H1 (cell line): ENCODE data around the gene EEIG1. TPM values are rescaled to one million over a fixed set of nuclear protein-coding genes. Genes with fewer than 3 reads are reported as not detected.

Source experiments
- CTCF ChIA-PET: fragments of 300-600 bp; sonication (Branson Sonifier 250); formaldehyde crosslinking; loops from one replicate; lab custom pipeline; 2021; ENCODE audit not compliant: partially characterized antibody; lab: Charles Lee
- POLR2A ChIA-PET: fragments of 300-600 bp; sonication (Branson Sonifier 250); formaldehyde crosslinking; loops from one replicate; lab custom pipeline; 2021; ENCODE audit warnings: inconsistent platforms; ENCODE audit not compliant: partially characterized antibody; lab: Charles Lee
- DNase-seq, 2 experiments: peaks; one replicate each; pipeline versions ENCODE4 v3.0.0 to v3.0.0-alpha.2; 2010 to 2022; ENCODE audit warnings: low spot score in 2 of 2, low read depth in 1 of 2, mixed read lengths in 1 of 2
- FAIRE-seq: peaks from 2 replicates; lab custom pipeline; 2011; peaks lifted over from hg19 to GRCh38; lab: Jason Lieb, UNC
- H2AFZ ChIP-seq: 2 replicates; pipeline ENCODE4 v1.8.1; 2012; ENCODE audit warnings: low read length, inconsistent platforms
- H2AK5ac ChIP-seq: 2 replicates; pipeline ENCODE4 v1.6.1; 2013; ENCODE audit warnings: low read depth, low read length
- H2BK120ac ChIP-seq: replicated peaks from 2 replicates; pipeline ENCODE3; 2013; ENCODE audit warnings: low read depth, low read length, inconsistent platforms
- H2BK12ac ChIP-seq: 2 replicates; pipeline ENCODE4 v1.6.1; 2013; ENCODE audit warnings: low read depth, low read length
- H2BK15ac ChIP-seq: 2 replicates; pipeline ENCODE4 v1.6.1; 2013; ENCODE audit warnings: low read length
- H2BK20ac ChIP-seq: 2 replicates; pipeline ENCODE4 v1.6.1; 2013; ENCODE audit warnings: low read length
- H2BK5ac ChIP-seq: 2 replicates; pipeline ENCODE4 v1.6.1; 2013; ENCODE audit warnings: low read depth, low read length
- H3K14ac ChIP-seq: 2 replicates; pipeline ENCODE4 v1.6.1; 2013; ENCODE audit warnings: inconsistent platforms; ENCODE audit not compliant: insufficient read length
- H3K18ac ChIP-seq: 2 replicates; pipeline ENCODE4 v1.6.1; 2013; ENCODE audit warnings: low read length; ENCODE audit errors: extremely low read depth
- H3K23ac ChIP-seq: 2 replicates; pipeline ENCODE4 v1.6.1; 2013; ENCODE audit warnings: inconsistent platforms; ENCODE audit not compliant: insufficient read length
- H3K23me2 ChIP-seq: 2 replicates; pipeline ENCODE4 v1.6.1; 2013; ENCODE audit warnings: low read depth, low read length
- H3K27ac ChIP-seq: 2 replicates; pipeline ENCODE4 v1.6.1; 2011; ENCODE audit warnings: low read depth, low read length, inconsistent platforms
- H3K27me3 ChIP-seq, 4 experiments: replicated peaks in 1 of 4; 1 replicate in 1 of 4; 2 replicates in 3 of 4; pipeline versions ENCODE4 v1.6.1 to v1.8.1; 2011 to 2013; ENCODE audit warnings: low read length in 3 of 4, mild to moderate bottlenecking in 3 of 4, inconsistent platforms in 2 of 4, mixed read lengths in 2 of 4, moderate library complexity in 1 of 4; ENCODE audit not compliant: control insufficient read depth in 3 of 4, insufficient read depth in 3 of 4; ENCODE audit errors: extremely low read depth in 1 of 4
- H3K36me3 ChIP-seq, 4 experiments: 2 replicates each; pipeline versions ENCODE4 v1.6.1 to v1.8.1; 2011 to 2013; ENCODE audit warnings: mild to moderate bottlenecking in 4 of 4, low read length in 3 of 4, moderate library complexity in 2 of 4, control low read depth in 1 of 4, inconsistent platforms in 1 of 4; ENCODE audit not compliant: insufficient read depth in 4 of 4, control insufficient read depth in 2 of 4
- H3K4ac ChIP-seq: replicated peaks from 2 replicates; pipeline ENCODE3; 2013; ENCODE audit warnings: low read length, low read depth, mixed read lengths, inconsistent platforms; ENCODE audit not compliant: insufficient read length
- H3K4me1 ChIP-seq, 4 experiments: replicated peaks in 1 of 4; 1 replicate in 1 of 4; 2 replicates in 3 of 4; pipeline versions ENCODE4 v1.6.1 to v1.8.1; 2011 to 2013; ENCODE audit warnings: low read length in 3 of 4, inconsistent platforms in 2 of 4, mixed read lengths in 1 of 4; ENCODE audit not compliant: insufficient read depth in 4 of 4, control insufficient read depth in 3 of 4
- H3K4me2 ChIP-seq, 2 experiments: 2 replicates each; pipeline versions ENCODE4 v1.6.1 to v1.8.1; 2011 to 2013; ENCODE audit warnings: low read depth in 2 of 2, low read length in 2 of 2, control low read depth in 1 of 2, inconsistent platforms in 1 of 2, mild to moderate bottlenecking in 1 of 2; ENCODE audit not compliant: insufficient read depth in 1 of 2
- H3K4me3 ChIP-seq, 4 experiments: fragments of 200-600, 300-600 bp in 1 of 4; sonication (generic), shearing (Covaris generic), sonication (Bioruptor Twin) in 1 of 4; 2 replicates each; pipeline versions ENCODE4 v1.5.1 to v1.8.1; 2011 to 2016; ENCODE audit warnings: low read length in 4 of 4, low read depth in 3 of 4, control low read depth in 2 of 4, inconsistent platforms in 2 of 4, mild to moderate bottlenecking in 2 of 4, mixed read lengths in 1 of 4, moderate library complexity in 1 of 4; ENCODE audit not compliant: insufficient read depth in 2 of 4; ENCODE audit errors: extremely low read depth in 1 of 4
- H3K56ac ChIP-seq: replicated peaks from 2 replicates; pipeline ENCODE3; 2013; ENCODE audit warnings: low read depth, mild to moderate bottlenecking, mixed read lengths, low read length, inconsistent platforms; ENCODE audit not compliant: insufficient read length
- H3K79me1 ChIP-seq: 2 replicates; pipeline ENCODE4 v1.6.1; 2013; ENCODE audit warnings: low read depth, low read length, control low read depth
- H3K79me2 ChIP-seq, 2 experiments: 2 replicates each; pipeline versions ENCODE4 v1.6.1 to v1.8.1; 2012 to 2013; ENCODE audit warnings: low read length in 2 of 2, mild to moderate bottlenecking in 2 of 2, inconsistent platforms in 1 of 2; ENCODE audit not compliant: insufficient read depth in 2 of 2, control insufficient read depth in 1 of 2
- H3K9ac ChIP-seq, 4 experiments: replicated peaks in 1 of 4; 1 replicate in 1 of 4; 2 replicates in 3 of 4; pipeline versions ENCODE4 v1.6.1 to v1.8.1; 2011 to 2013; ENCODE audit warnings: low read depth in 3 of 4, low read length in 3 of 4, control low read depth in 2 of 4, mild to moderate bottlenecking in 2 of 4, moderate library complexity in 2 of 4, inconsistent platforms in 1 of 4; ENCODE audit errors: extremely low read depth in 1 of 4
- H3K9me3 ChIP-seq, 2 experiments: 2 replicates each; pipeline versions ENCODE4 v1.6.1 to v1.8.1; 2012 to 2013; ENCODE audit warnings: mild to moderate bottlenecking in 2 of 2, moderate library complexity in 2 of 2, control low read depth in 1 of 2, inconsistent platforms in 1 of 2, low read depth in 1 of 2, low read length in 1 of 2, mixed read lengths in 1 of 2; ENCODE audit not compliant: insufficient read depth in 2 of 2
- H4K20me1 ChIP-seq, 2 experiments: replicated peaks in 1 of 2; 2 replicates each; pipeline versions ENCODE3 to v1.8.1; 2011 to 2013; ENCODE audit warnings: inconsistent platforms in 2 of 2, low read length in 2 of 2, mild to moderate bottlenecking in 1 of 2; ENCODE audit not compliant: insufficient read depth in 2 of 2, control insufficient read depth in 1 of 2
- H4K5ac ChIP-seq: 2 replicates; pipeline ENCODE4 v1.6.1; 2013; ENCODE audit warnings: low read length, low read depth, mixed read lengths, inconsistent platforms; ENCODE audit not compliant: insufficient read length
- H4K8ac ChIP-seq: 2 replicates; pipeline ENCODE4 v1.8.0; 2013; ENCODE audit warnings: mild to moderate bottlenecking, moderate library complexity, low read length, inconsistent platforms; ENCODE audit not compliant: insufficient read depth; ENCODE audit errors: extremely low read depth
- H4K91ac ChIP-seq: replicated peaks from 2 replicates; pipeline ENCODE3; 2013; ENCODE audit warnings: low read length, mixed read lengths, inconsistent platforms; ENCODE audit not compliant: insufficient read length
- CEBPB ChIP-seq: IDR thresholded peaks from 2 replicates; pipeline ENCODE4 v1.6.1; 2012; ENCODE audit warnings: low read depth, low read length
- KDM4A ChIP-seq: IDR thresholded peaks from one replicate; pipeline ENCODE4 v1.7.1; 2012; ENCODE audit warnings: low read depth, mild to moderate bottlenecking, moderate library complexity, low read length, inconsistent platforms; ENCODE audit not compliant: severe bottlenecking
- POLR2A ChIP-seq, 2 experiments: IDR thresholded peaks; 1 replicate in 1 of 2; 2 replicates in 1 of 2; pipeline ENCODE4 v1.6.1; 2011; ENCODE audit warnings: low read depth in 2 of 2, low read length in 2 of 2, mild to moderate bottlenecking in 2 of 2; ENCODE audit errors: control extremely low read depth in 1 of 2
- RBBP5 ChIP-seq: IDR thresholded peaks from 2 replicates; pipeline ENCODE4 v1.7.1; 2012; ENCODE audit warnings: low read depth, mild to moderate bottlenecking, inconsistent platforms, low read length, moderate library complexity, borderline replicate concordance
- SIN3A ChIP-seq, 2 experiments: IDR thresholded peaks in 1 of 2; conservative IDR thresholded peaks in 1 of 2; 2 replicates each; pipeline ENCODE4 v1.6.1; 2011 to 2012; ENCODE audit warnings: low read length in 2 of 2, improper control_type of control experiment in 1 of 2, low read depth in 1 of 2, mild to moderate bottlenecking in 1 of 2
- TAF1 ChIP-seq: IDR thresholded peaks from 2 replicates; pipeline ENCODE4 v1.6.1; 2011; ENCODE audit warnings: mild to moderate bottlenecking, low read depth, low read length
- TAF7 ChIP-seq: optimal IDR thresholded peaks from 2 replicates; pipeline ENCODE3; 2011; ENCODE audit warnings: low read depth, mild to moderate bottlenecking, inconsistent platforms, low read length, moderate library complexity, borderline replicate concordance
- USF2 ChIP-seq: IDR thresholded peaks from 2 replicates; pipeline ENCODE4 v1.6.1; 2011; ENCODE audit warnings: low read length, improper control_type of control experiment
- WGBS, 2 experiments: shearing (Covaris generic) in 1 of 2; methylation state at CpG; one replicate each; pipeline versions ENCODE4 v1.1.6 to v1.1.7; 2013 to 2015; ENCODE audit warnings: low lambda C conversion rate in 2 of 2, mixed read lengths in 2 of 2, inconsistent platforms in 1 of 2, low coverage in 1 of 2, missing lambda C conversion rate in 1 of 2; ENCODE audit not compliant: insufficient replicate concordance in 2 of 2, insufficient coverage in 1 of 2, insufficient read length in 1 of 2; ENCODE audit errors: extremely low coverage in 1 of 2, missing lambda C conversion rate in 1 of 2; 5-methylcytosine and 5-hydroxymethylcytosine counted together
- polyA plus RNA-seq, 7 experiments: library from polyadenylated mRNA; depleted of rRNA in 3 of 7; stranded (reverse) in 5 of 7; unstranded in 2 of 7; fragments of >200 nt in 5 of 7; fragments of 200-250 nt in 2 of 7; gene quantifications; 1 replicate in 5 of 7; 2 replicates in 1 of 7; 4 replicates in 1 of 7; pipeline versions ENCODE4 v1.2.1 to v1.2.3, GENCODE V29; 2011 to 2013; ENCODE audit warnings: missing spikeins in 2 of 7, mixed read lengths in 2 of 7
- total RNA-seq: library from RNA; stranded (reverse); fragmentation: NEBNext Ultra II Directional; extraction: Animal tissue kit (Norgen Biotek cat#: 25700); gene quantifications from 2 replicates; pipeline ENCODE4 v1.2.1, GENCODE V29; 2021

Gene EEIG1
- total and polyA plus RNA-seq, 2 of the 8 experiments (the other 6 are each of a cell fraction or from before 2014, with no cell fraction given), result 29.8 to 50.8 TPM

- ChIA-PET POLR2A (interaction anchor here (1.0 kb wide), 1 partner anchor 66 kb away, joined by 4 read pairs; no protein-coding TSS in a partner anchor), CTCF (interaction anchor here (0.6 to 3.9 kb wide), 8 partner anchors 14 to 420 kb away, joined by 3 to 15 read pairs (median 4); no protein-coding TSS in a partner anchor)
- H3K9ac ChIP-seq, result no peak overlapping the region
- 88% methylated on average over 11 of the region's 11 CpGs; no CpG with 5 or more reads in 1 of the 2 experiments for whole genome bisulfite sequencing, 2 experiments
- H3K4me1 ChIP-seq, result peaks cover 5 to 9% (median 7%) of the 10 kb centered on the region in 4 experiments; a peak in 6 of 7 replicates
- H3K4me3 ChIP-seq, result no peak overlapping the region
- no peak overlapping the region for H2BK120ac ChIP-seq
- DNase-seq (no peak), FAIRE-seq (no peak)
- H2BK20ac ChIP-seq, result no peak overlapping the region
- H2BK5ac ChIP-seq, result no peak overlapping the region
- H2BK12ac ChIP-seq, result no peak overlapping the region
- no peak overlapping the region for H3K4me2 ChIP-seq
- no peak overlapping the region for H3K4ac ChIP-seq
- H3K14ac ChIP-seq, result no peak overlapping the region
- H2BK15ac ChIP-seq, result no peak overlapping the region
- H3K27ac ChIP-seq, result no peak overlapping the region
- H3K23me2 ChIP-seq, result no peaks in the 10 kb centered on the region
- no peak overlapping the region for H2AFZ ChIP-seq
- peaks cover 0 to 3% of the 10 kb centered on the region in 2 experiments; a peak in 1 of 4 replicates for H3K9me3 ChIP-seq
- no peaks in the 10 kb centered on the region for H3K79me2 ChIP-seq
- H2AK5ac ChIP-seq, result no peak overlapping the region
- no peak overlapping the region for H4K8ac ChIP-seq
- no peaks in the 10 kb centered on the region for H3K36me3 ChIP-seq
- H3K23ac ChIP-seq, result no peak overlapping the region
- TF ChIP-seq CEBPB (no peak), KDM4A (no peak), POLR2A (IDR thresholded peaks at IDR 0.05; ENCODE audit: control extremely low read depth in 1 of 2, low read depth in 2 of 2, low read length in 2 of 2) (no peak), SIN3A (conservative IDR thresholded peaks at IDR 0.05 in 1 of 2, IDR thresholded peaks at IDR 0.05 in 1 of 2; ENCODE audit: low read depth in 1 of 2, low read length in 2 of 2) (no peak), TAF1 (no peak), TAF7 (no peak), RBBP5 (no peak), USF2 (no peak)
- H4K91ac ChIP-seq, result no peak overlapping the region
- H4K20me1 ChIP-seq, result no peaks in the 10 kb centered on the region
- no peak overlapping the region for H3K18ac ChIP-seq
- H3K79me1 ChIP-seq, result no peaks in the 10 kb centered on the region; the same call in 1 of the 2 replicates
- H4K5ac ChIP-seq, result no peak overlapping the region
- H3K56ac ChIP-seq, result no peak overlapping the region
- no peaks in the 10 kb centered on the region for H3K27me3 ChIP-seq
Measured at GRCh38 chr9:128006332-128006996, 25.7 kb upstream of the EEIG1 start.
